GM21529 (cell line): Measurements from ENCODE around the gene TAS2R31.

Experiments used
- ATAC-seq: cut with Tn5 transposase; IDR thresholded peaks from one replicate; pipeline ENCODE4 v1.9.1; 2021; ENCODE audit not compliant: unreplicated experiment

Gene TAS2R31

GRCh38 chr12:11007608-11008007 lies 23.6 kb downstream of the TAS2R31 start:
- no peak for ATAC-seq

- ATAC-seq: no peak
Observed at GRCh38 chr12:10998204-10998603, 33.0 kb downstream of the TAS2R31 start, which contains the start of gene TAS2R20. Gene TAS2R20, minus strand, starts transcription at chr12:10998304. Its CDS starts 429 bp downstream, at chr12:10997875.

DNA sequence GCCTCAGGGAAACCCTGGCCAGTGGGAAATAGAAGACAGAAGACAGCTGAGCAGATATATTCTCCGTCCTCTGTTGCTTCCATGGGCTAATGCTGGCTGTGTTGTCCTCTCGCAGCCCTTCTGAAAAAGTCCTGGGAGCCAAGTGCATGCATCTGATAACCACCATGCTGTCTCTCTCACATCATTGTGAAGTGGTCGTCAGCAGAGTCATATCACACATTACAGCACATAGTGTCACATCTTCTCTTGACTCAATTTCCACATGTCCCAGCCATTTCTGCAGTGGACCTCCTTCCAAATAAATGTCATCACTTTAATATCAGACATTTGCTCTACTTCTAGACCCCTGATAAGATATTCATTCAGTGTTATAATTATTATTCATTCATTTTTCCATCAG lies 36.9 kb downstream of the TAS2R31 start:
- no peak for ATAC-seq

DNA sequence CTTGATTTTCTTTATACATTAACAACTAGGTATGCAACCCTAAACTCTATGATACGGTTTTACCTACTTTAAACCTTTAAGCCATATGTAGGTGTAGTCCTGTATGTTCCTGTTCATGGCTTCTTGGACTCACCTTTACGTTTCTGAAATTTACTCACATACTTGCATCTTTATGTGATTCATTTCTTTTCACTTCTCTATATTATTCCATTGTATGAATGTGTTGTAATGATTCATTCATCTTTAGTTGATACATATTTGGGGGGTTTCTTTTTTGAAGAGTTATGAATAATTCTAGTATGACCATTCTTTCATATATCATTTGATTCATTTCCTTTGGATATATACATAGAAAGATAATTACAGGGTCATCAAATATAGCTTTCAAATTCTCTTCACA lies 42.1 kb downstream of the TAS2R31 start:
- no peak for ATAC-seq

DNA sequence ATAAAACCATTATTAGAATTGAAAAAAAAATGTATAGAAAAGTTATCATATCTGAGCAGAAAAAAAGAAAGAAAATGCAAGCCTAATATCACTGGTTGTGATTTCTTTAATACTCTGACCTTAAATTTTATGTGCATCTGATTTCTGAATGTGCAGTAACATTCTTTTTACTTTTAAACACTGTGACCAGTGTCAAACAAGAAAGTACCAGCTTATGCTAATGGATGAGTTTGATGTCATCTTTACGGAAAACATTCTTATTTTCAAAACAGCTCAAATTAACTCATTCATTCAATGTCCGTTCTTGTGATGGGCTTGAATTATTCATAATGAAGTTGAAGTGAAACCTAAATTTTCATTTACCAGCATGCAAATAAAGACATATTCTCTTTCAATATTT lies 44.4 kb downstream of the TAS2R31 start, which contains the start of gene TAS2R50:
TAS2R50 (minus strand) TSS at position 101 of the 400 bp plus-strand sequence; CDS start at position 49, 52 bp downstream.
- no peak for ATAC-seq

- no peak for ATAC-seq
Observed at GRCh38 chr12:10982244-10982643, 49.0 kb downstream of the TAS2R31 start.
